HG03060 (cell line): ENCODE results near the gene SLC16A4.
"Not testable (repeated sequence)": the region's sequence is repeated elsewhere in the genome, so short reads cannot be mapped to it uniquely, and the experiment has no call there.

Experiments used
- ATAC-seq: cut with Tn5 transposase; IDR thresholded peaks from one replicate; pipeline ENCODE4 v1.9.1; 2021; ENCODE audit warnings: low read depth, moderate number of reproducible peaks; ENCODE audit not compliant: unreplicated experiment

Gene SLC16A4

GRCh38 chr1:110390692-110391245, at the start of gene SLC16A4:
Gene SLC16A4, minus strand, starts transcription at chr1:110391026. Its CDS starts 1,703 bp downstream, at chr1:110389323.
- ATAC-seq, result no peak

DNA sequence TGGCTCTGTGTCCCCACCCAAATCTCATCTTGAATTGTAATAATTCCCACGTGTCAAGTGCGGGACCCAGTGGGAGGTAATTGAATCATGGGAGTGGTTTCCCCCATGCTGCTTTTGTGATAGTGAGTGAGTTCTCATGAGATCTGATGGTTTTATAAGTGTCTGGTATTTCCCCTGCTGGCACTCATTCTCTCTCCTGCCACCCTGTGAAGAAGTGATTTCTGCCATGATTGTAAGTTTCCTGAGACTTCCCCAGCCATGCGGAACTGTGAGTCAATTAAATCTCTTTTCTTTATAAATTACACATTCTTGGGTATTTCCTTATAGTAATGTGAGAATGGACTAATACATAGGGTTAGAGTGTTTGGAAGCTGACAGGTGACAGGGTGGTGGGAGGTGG, 49.0 kb upstream of the SLC16A4 start:
- not testable (repeated sequence) for ATAC-seq

DNA sequence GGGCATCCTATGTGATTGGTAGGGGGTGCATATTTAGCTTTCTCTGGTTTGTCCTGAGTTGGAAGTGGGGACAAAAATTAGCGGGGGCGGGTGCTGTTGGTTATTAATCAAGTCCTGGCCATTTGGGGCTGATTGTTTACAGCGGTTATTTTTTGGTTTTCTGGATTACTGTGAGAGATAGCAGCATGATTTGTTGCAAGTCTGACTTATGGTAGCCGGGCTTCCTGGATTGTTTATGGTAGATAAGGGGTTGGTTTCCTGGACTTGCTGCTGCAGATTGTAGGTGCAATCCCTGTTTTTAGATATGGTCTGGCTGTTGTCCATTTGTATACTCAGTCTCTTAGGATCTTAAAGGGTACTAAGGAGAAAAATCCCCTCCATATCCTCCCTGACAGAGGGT, 48.1 kb upstream of the SLC16A4 start:
- no peak for ATAC-seq

GRCh38 chr1:110437645-110438299, 46.9 kb upstream of the SLC16A4 start:
- ATAC-seq, result not testable (repeated sequence)

GRCh38 chr1:110436635-110437034, 45.8 kb upstream of the SLC16A4 start:
- no peak for ATAC-seq

DNA sequence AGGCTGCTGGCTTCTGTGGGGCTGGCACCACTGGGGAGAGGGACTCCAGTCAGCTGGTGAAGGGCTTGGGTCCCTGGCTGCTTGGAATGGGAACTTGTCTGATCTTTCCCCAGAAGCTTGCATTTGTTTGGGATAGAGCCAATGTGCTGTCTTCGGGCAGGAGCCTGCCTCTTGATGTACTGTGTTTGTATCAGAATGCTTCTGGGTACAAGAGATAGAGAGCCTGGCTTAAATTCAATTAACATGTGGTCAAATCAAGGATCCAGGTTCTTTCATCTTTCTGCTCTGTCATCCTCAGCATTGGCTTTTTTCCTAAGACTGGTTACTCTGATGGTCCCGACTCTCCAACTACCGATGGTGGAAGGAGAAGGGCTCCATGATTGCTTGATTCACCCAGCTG, 44.1 kb upstream of the SLC16A4 start:
- ATAC-seq, result no peak

- ATAC-seq, result no peak
These were observed 43.0 kb upstream of the SLC16A4 start for GRCh38 chr1:110433803-110434202.

DNA sequence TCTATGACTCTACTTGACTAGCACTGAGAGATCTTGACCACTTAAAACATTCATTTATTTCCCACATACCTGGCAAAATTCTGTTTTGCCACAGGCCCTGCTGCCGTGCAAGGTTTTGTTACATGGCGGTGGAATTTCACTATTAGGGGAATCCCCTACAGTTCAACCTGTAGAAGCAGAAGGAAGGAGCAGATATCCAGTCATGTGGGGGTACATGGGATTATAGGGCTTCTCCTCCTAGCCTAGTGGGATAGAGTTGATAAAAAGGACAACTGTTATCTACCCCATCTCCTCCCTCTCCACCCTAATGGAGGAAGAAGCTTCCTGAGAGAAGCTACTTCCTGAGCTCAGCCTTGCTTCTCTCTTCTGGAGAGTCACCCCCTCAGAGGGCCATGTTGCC, 42.4 kb upstream of the SLC16A4 start:
- no peak for ATAC-seq

DNA sequence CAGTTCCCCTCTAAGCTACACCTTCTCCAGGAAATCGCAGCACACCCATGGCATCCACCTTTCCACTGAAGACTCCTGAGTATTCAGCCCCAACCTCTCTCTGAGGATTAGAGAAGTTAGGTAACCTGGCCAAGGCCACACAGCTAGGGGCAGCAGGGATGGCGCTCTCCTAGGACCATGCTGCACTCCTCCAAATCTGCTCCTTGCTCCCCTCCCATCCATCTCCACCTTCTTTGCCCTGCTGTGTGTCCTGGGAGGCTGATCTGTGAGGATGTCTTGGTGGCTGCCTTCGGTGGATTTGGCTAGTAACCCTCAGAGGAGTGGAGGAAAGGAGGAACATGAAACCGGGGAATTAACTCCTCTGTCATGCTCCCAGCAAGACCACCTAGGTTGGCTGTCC, 40.1 kb upstream of the SLC16A4 start:
- no peak for ATAC-seq

- ATAC-seq, result no peak
These were observed 39.5 kb upstream of the SLC16A4 start for GRCh38 chr1:110430366-110430765.

DNA sequence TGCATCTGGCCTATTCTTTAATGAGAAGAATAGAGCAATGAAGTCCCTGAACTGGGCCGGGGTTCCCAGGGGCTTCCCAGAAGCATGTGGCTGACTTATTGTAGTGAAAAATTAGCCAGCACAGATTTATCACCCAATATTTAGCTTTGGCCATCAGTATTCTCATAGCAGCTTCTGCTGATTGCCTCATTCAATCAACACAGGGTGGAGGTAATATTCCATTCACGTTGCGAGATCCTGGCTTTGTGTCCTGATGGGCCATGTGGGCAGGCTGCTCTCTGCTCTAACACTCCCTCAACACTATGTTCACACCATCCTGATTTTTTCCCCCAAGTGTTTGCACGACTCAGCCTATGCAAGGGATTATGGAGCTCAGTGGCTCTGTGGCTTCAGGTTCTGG, 38.1 kb upstream of the SLC16A4 start:
- ATAC-seq, result no peak

GRCh38 chr1:110426854-110427253, 36.0 kb upstream of the SLC16A4 start:
- no peak for ATAC-seq

GRCh38 chr1:110425612-110426152, 34.9 kb upstream of the SLC16A4 start:
- ATAC-seq, result no peak

DNA sequence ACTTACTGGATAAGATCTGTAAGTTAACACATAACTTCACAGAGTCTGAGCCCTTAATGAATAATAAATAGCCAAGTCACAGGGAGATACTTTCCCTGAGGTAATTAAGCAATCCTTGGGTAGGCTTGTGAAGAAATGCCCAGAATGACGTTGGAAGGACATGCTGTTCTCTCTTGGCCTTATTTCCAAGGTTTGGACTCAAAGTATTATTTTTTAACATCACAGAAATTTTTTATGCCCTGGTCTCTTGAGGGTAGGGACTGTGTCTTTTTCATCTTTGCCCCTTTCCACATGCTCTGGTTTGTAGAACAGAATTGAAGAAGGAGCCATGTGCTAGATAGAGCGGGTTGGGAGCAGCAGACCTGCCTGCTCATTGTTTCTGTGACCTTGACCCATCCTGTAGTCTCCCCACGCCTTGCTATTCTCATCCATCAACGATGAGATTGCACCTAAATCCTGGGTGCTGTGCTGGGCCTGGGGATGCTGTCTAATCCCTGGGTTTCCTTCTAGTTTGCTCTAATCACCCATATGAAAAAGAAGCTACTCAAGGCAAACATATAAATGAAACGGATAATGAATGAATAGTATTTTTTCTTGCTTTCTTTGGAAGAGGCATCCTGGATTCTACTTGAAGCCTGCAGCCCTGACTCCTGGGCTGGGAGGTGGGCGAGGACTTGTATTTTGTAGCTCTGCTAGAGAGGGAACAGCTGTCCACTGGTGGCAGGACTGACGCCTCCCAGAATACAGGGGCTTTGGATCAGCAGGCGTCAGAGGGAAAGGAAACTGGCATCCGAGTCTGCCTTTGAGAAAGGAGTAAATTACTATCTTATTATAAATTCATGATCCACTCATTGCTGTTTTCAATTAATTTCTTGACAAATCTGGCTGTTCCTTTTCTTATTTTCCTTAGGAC, 34.1 kb upstream of the SLC16A4 start:
- no peak for ATAC-seq

- no peak for ATAC-seq
These were observed 30.3 kb upstream of the SLC16A4 start for GRCh38 chr1:110420874-110421793.

GRCh38 chr1:110420023-110420662, 29.3 kb upstream of the SLC16A4 start:
- ATAC-seq, result no peak

DNA sequence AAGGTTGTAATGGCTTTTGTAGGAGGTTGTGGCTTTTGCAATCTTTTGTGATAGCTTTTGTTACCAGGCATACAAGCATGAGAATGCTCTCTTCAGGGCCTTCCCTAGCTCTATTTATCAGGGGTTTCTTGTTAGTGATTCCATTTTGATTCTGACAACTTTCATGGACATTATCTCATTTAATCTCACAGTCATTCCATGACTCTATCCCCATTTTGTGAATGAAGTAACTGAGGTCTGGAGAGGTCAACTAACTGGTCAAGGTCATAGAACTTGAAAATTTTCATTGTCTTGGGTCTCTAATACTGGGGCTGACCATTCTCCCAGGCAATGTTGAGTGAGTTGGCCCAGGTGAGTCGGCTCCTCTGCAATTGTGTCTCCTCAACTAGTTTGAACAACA, 27.9 kb upstream of the SLC16A4 start:
- no peak for ATAC-seq

DNA sequence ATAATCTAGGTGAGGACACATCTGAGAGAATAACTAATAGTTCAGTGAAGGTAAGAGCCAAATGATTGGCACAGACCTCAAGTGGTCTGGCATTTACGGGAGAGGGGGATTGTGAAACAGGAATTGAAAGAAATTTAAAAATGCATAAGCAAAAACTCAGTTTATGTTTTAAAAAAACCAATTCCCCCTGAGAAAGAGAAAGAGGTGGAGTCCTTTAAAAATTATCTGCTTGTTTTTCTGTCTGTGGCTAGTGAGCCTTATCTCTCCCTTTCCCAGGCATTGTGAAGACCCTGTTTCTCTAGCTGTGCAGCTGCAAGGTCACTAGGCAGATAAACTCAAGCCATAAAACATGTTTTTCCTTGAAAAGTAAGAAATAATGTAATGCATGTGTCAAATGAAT, 22.2 kb upstream of the SLC16A4 start:
- ATAC-seq, result not testable (repeated sequence)

- ATAC-seq, result no peak
These were observed 21.8 kb upstream of the SLC16A4 start for GRCh38 chr1:110412576-110412975.
